OCI-LY1 (cell line): ENCODE data around the gene SNAP25.
A peak's percentile ranks its signal among the peaks of the same experiment; 100 is the strongest.

ENCODE experiments used
- H2AFZ ChIP-seq: fragments of 200-600 bp; sonication (generic), shearing (Covaris generic); 2 replicates; pipeline ENCODE4 v1.6.0; 2014; ENCODE audit warnings: antibody characterized with exemption, mild to moderate bottlenecking, low read length
- H3F3A ChIP-seq: fragments of 200-600 bp; sonication (generic), shearing (Covaris generic); 2 replicates; pipeline ENCODE4 v1.6.0; 2014; ENCODE audit warnings: mild to moderate bottlenecking, antibody characterized with exemption, low read length, moderate library complexity; ENCODE audit not compliant: insufficient read depth
- H3K27ac ChIP-seq: fragments of 200-600 bp; sonication (generic); 2 replicates; pipeline ENCODE4 v1.5.1; 2014; ENCODE audit warnings: low read length, mixed run types, mild to moderate bottlenecking, low read depth; ENCODE audit not compliant: poor library complexity, severe bottlenecking
- H3K27me3 ChIP-seq: fragments of 200-600 bp; sonication (generic); 2 replicates; pipeline ENCODE4 v1.6.0; 2014; ENCODE audit warnings: antibody characterized with exemption, mild to moderate bottlenecking, low read length, moderate library complexity; ENCODE audit not compliant: insufficient read depth
- H3K36me3 ChIP-seq: fragments of 200-600 bp; sonication (generic); 2 replicates; pipeline ENCODE4 v1.6.1; 2014; ENCODE audit warnings: mild to moderate bottlenecking, antibody characterized with exemption, low read length, moderate library complexity, mixed read lengths; ENCODE audit not compliant: insufficient read depth
- H3K4me1 ChIP-seq: fragments of 200-600 bp; sonication (generic); 2 replicates; pipeline ENCODE4 v1.5.1; 2014; ENCODE audit warnings: mild to moderate bottlenecking, low read length, moderate library complexity; ENCODE audit not compliant: insufficient read depth, severe bottlenecking
- H3K4me2 ChIP-seq: fragments of 200-600 bp; sonication (generic), shearing (Covaris generic); 2 replicates; pipeline ENCODE4 v1.6.1; 2014; ENCODE audit warnings: low read length
- H3K4me3 ChIP-seq: fragments of 200-600 bp; sonication (generic); 2 replicates; pipeline ENCODE4 v1.5.1; 2014; ENCODE audit warnings: low read length, low read depth, mild to moderate bottlenecking, mixed read lengths; ENCODE audit not compliant: poor library complexity, severe bottlenecking
- H3K79me2 ChIP-seq: fragments of 200-600 bp; shearing (Covaris generic); 2 replicates; pipeline ENCODE4 v1.6.1; 2016; ENCODE audit warnings: mixed run types, low read length, mixed read lengths; ENCODE audit not compliant: insufficient read depth
- H3K9ac ChIP-seq: fragments of 200-600 bp; sonication (generic), shearing (Covaris generic); 2 replicates; pipeline ENCODE4 v1.6.1; 2014; ENCODE audit warnings: mild to moderate bottlenecking, low read length, mixed read lengths
- H3K9me2 ChIP-seq: fragments of 200-600 bp; sonication (generic), shearing (Covaris generic); 2 replicates; pipeline ENCODE4 v1.6.1; 2014; ENCODE audit warnings: low read depth, mild to moderate bottlenecking, low read length, mixed read lengths
- H3K9me3 ChIP-seq: fragments of 200-600 bp; shearing (Covaris generic); 2 replicates; pipeline ENCODE4 v1.6.1; 2014; ENCODE audit warnings: low read length, mixed read lengths
- H4K20me1 ChIP-seq: fragments of 200-600 bp; sonication (generic), shearing (Covaris generic); 2 replicates; pipeline ENCODE4 v1.6.0; 2016; ENCODE audit warnings: mild to moderate bottlenecking, low read length; ENCODE audit not compliant: insufficient read depth
- EZH2 ChIP-seq: fragments of 200-600 bp; sonication (generic), shearing (Covaris generic); IDR thresholded peaks from 2 replicates; pipeline ENCODE4 v1.8.0; 2017; ENCODE audit warnings: borderline replicate concordance, mixed run types, mild to moderate bottlenecking, antibody characterized with exemption, low read length, moderate library complexity, mixed read lengths
- TF ChIP-seq, protein P1 (sequence below): fragments of 200-600 bp; sonication (generic), shearing (Covaris generic); IDR thresholded peaks from 2 replicates; pipeline ENCODE4 v1.5.1; 2017; ENCODE audit warnings: mild to moderate bottlenecking, antibody characterized with exemption, low read length, moderate library complexity, mixed read lengths

The SNAP25 gene

GRCh38 chr20:10179574-10180298, 38.9 kb upstream of the SNAP25 start:
- Histone ChIP-seq H3K27me3 (no peaks in the 10 kb centered on the region), H3K36me3 (no peaks in the 10 kb centered on the region), H3K9me2 (no peaks in the 10 kb centered on the region), H4K20me1 (no peaks in the 10 kb centered on the region), H2AFZ (no peak overlapping the region), H3K9me3 (no peaks in the 10 kb centered on the region), H3K9ac (no peak overlapping the region), H3K4me2 (no peak overlapping the region), H3K4me1 (no peaks in the 10 kb centered on the region), H3K27ac (no peak overlapping the region), H3K4me3 (no peak overlapping the region), H3K79me2 (no peaks in the 10 kb centered on the region), H3F3A (no peaks in the 10 kb centered on the region)
- TF ChIP-seq, protein P1, sequence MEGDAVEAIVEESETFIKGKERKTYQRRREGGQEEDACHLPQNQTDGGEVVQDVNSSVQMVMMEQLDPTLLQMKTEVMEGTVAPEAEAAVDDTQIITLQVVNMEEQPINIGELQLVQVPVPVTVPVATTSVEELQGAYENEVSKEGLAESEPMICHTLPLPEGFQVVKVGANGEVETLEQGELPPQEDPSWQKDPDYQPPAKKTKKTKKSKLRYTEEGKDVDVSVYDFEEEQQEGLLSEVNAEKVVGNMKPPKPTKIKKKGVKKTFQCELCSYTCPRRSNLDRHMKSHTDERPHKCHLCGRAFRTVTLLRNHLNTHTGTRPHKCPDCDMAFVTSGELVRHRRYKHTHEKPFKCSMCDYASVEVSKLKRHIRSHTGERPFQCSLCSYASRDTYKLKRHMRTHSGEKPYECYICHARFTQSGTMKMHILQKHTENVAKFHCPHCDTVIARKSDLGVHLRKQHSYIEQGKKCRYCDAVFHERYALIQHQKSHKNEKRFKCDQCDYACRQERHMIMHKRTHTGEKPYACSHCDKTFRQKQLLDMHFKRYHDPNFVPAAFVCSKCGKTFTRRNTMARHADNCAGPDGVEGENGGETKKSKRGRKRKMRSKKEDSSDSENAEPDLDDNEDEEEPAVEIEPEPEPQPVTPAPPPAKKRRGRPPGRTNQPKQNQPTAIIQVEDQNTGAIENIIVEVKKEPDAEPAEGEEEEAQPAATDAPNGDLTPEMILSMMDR = peak; percentile 40; the same call in 1 of the 2 replicates
- TF ChIP-seq EZH2 = no peak

GRCh38 chr20:10180651-10181235, 37.9 kb upstream of the SNAP25 start:
- Histone ChIP-seq H3K4me1 (no peaks in the 10 kb centered on the region), H3K9me2 (no peaks in the 10 kb centered on the region), H3K4me3 (no peak overlapping the region), H3K27ac (no peak overlapping the region), H4K20me1 (no peaks in the 10 kb centered on the region), H3F3A (no peaks in the 10 kb centered on the region), H3K27me3 (no peaks in the 10 kb centered on the region), H3K79me2 (no peaks in the 10 kb centered on the region), H2AFZ (no peak overlapping the region), H3K36me3 (no peaks in the 10 kb centered on the region), H3K4me2 (no peak overlapping the region), H3K9me3 (no peaks in the 10 kb centered on the region), H3K9ac (no peak overlapping the region)
- no peak for TF ChIP-seq EZH2
- TF ChIP-seq, protein P1 = no peak

DNA sequence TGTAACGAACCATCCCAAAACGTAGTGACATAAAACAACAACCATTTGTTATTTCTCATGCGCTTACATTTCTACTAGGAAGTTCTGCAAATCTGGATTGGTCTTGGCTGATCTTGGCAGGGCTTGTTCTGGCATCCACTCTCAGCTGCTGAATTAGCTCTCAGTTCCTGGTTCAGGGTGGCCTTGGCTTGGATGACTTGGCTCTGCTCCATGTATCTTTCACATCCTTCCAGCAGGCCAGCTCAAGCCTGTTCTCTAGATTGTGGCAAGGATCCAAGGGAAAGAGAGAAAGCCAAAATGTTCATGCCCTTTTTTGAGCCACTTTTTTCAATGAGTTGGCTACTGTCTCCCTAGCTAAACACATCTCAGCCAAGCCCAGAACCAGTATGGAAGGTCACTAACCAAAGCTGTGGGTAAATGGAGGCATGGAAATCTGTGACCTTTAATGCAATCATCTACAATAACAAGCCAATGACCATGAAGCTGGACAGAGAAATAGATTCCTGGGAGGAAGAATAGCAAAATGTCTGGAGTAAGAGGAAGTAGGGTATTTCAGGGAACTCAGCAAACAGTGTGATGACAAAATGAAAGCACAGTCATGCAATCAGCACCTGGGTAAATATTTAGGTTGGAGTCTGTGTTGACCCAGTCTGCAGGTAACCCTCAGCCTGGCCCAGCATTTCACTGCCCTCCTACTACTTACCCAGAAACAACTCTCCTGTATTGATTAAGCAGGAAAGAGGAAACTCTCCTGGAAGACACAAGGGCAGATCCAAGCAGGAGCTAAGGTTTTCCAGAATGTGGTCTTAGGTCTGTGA, 32.7 kb upstream of the SNAP25 start:
- H3K9ac ChIP-seq = no peak overlapping the region
- H3K27ac ChIP-seq = no peak overlapping the region
- H4K20me1 ChIP-seq = no peaks in the 10 kb centered on the region
- no peak for TF ChIP-seq EZH2
- no peak overlapping the region for H3K4me3 ChIP-seq
- H3K4me1 ChIP-seq = no peaks in the 10 kb centered on the region
- H3K79me2 ChIP-seq = no peaks in the 10 kb centered on the region
- no peak overlapping the region for H3K4me2 ChIP-seq
- H2AFZ ChIP-seq = no peak overlapping the region
- H3K27me3 ChIP-seq = no peaks in the 10 kb centered on the region
- no peaks in the 10 kb centered on the region for H3K36me3 ChIP-seq
- no peaks in the 10 kb centered on the region for H3K9me2 ChIP-seq
- no peaks in the 10 kb centered on the region for H3K9me3 ChIP-seq
- H3F3A ChIP-seq = no peaks in the 10 kb centered on the region
